ENCODE results near the gene ZNF486. TPM values are rescaled to one million over a fixed set of nuclear protein-coding genes. Genes with fewer than 3 reads are reported as not detected.
A peak's percentile ranks its signal among the peaks of the same experiment; 100 is the strongest.
"Not testable (repeated sequence)": the region's sequence is repeated elsewhere in the genome, so short reads cannot be mapped to it uniquely, and the experiment has no call there.

ZNF486 gene
- total RNA-seq, 2 donors from 2014 or later = 4.3 to 5.0 TPM

GRCh38 chr19:20197747-20198146 is 30.7 kb downstream of the ZNF486 start:
- Histone ChIP-seq H3K9ac (ENCODE audit: low read depth in 2 of 2, low read length in 2 of 2) (no peak overlapping the region), H3K4me1 (no peaks in the 10 kb centered on the region), H3K36me3 (peaks cover 5% of the 10 kb centered on the region), H3K4me3 (no peak overlapping the region), H3K27me3 (no peaks in the 10 kb centered on the region), H3K27ac (no peak overlapping the region), H3K9me3 (no peaks in the 10 kb centered on the region)
- DNase-seq = no peak
- TF ChIP-seq, protein P1, sequence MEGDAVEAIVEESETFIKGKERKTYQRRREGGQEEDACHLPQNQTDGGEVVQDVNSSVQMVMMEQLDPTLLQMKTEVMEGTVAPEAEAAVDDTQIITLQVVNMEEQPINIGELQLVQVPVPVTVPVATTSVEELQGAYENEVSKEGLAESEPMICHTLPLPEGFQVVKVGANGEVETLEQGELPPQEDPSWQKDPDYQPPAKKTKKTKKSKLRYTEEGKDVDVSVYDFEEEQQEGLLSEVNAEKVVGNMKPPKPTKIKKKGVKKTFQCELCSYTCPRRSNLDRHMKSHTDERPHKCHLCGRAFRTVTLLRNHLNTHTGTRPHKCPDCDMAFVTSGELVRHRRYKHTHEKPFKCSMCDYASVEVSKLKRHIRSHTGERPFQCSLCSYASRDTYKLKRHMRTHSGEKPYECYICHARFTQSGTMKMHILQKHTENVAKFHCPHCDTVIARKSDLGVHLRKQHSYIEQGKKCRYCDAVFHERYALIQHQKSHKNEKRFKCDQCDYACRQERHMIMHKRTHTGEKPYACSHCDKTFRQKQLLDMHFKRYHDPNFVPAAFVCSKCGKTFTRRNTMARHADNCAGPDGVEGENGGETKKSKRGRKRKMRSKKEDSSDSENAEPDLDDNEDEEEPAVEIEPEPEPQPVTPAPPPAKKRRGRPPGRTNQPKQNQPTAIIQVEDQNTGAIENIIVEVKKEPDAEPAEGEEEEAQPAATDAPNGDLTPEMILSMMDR (IDR thresholded peaks at IDR 0.05) = no peak
- intact Hi-C loops (cut with DNase I) = no loop called here

- intact Hi-C loops (cut with DNase I) = no loop called here
- H3K9me3 ChIP-seq = no peaks in the 10 kb centered on the region
- no peaks in the 10 kb centered on the region for H3K4me1 ChIP-seq
- TF ChIP-seq, protein P1 (IDR thresholded peaks at IDR 0.05) = no peak
- no peak overlapping the region for H3K9ac ChIP-seq (ENCODE audit: low read depth in 2 of 2, low read length in 2 of 2)
- no peaks in the 10 kb centered on the region for H3K27me3 ChIP-seq
- no peak overlapping the region for H3K4me3 ChIP-seq
- no peaks in the 10 kb centered on the region for H3K36me3 ChIP-seq
- H3K27ac ChIP-seq = no peak overlapping the region
- no peak for DNase-seq
Measured at GRCh38 chr19:20209051-20209450, 42.0 kb downstream of the ZNF486 start.

GRCh38 chr19:20214366-20214765 is 47.4 kb downstream of the ZNF486 start:
- H3K27me3 ChIP-seq = not testable (repeated sequence)

GRCh38 chr19:20221605-20222004 is 54.6 kb downstream of the ZNF486 start:
- H3K36me3 ChIP-seq; DNase-seq; intact Hi-C loops (cut with DNase I); H3K4me3 ChIP-seq; H3K27me3 ChIP-seq; H3K9ac ChIP-seq (ENCODE audit: low read depth in 2 of 2, low read length in 2 of 2); H3K9me3 ChIP-seq; H3K27ac ChIP-seq; H3K4me1 ChIP-seq: not testable (repeated sequence)

More at GRCh38 chr19:20214366-20214765, 47.4 kb downstream of the ZNF486 start:
- intact Hi-C loops (cut with DNase I); H3K9ac ChIP-seq (ENCODE audit: low read depth in 2 of 2, low read length in 2 of 2); H3K27ac ChIP-seq; DNase-seq; H3K4me1 ChIP-seq; H3K4me3 ChIP-seq; H3K36me3 ChIP-seq; H3K9me3 ChIP-seq: not testable (repeated sequence)

DNA sequence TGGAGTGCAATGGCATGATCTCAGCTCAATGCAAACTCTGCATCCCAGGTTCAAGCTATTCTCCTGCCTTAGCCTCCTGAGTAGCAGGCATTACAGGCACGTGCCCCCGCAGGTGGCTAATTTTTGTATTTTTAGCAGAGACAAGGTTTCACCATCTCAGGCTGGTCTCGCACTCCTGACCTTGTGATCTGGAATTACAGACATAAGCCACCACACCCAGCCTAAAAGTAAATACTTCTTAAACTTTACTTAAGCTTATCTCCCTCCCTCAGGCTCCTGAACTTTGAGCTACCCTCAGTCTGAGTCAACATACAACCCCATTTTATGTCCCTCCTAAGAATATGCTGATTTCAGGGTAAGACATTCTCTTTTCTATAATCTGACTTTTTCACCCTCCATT is 66.1 kb downstream of the ZNF486 start:
- Histone ChIP-seq H3K36me3 (no peaks in the 10 kb centered on the region), H3K27ac (peak overlapping the region; percentile 57), H3K27me3 (no peaks in the 10 kb centered on the region), H3K4me3 (no peak overlapping the region), H3K4me1 (no peaks in the 10 kb centered on the region), H3K9me3 (no peaks in the 10 kb centered on the region), H3K9ac (ENCODE audit: low read depth in 2 of 2, low read length in 2 of 2) (no peak overlapping the region)
- TF ChIP-seq, protein P1 (IDR thresholded peaks at IDR 0.05) = no peak
- DNase-seq = peak; percentile 55
- intact Hi-C loops (cut with DNase I) = no loop called here

DNA sequence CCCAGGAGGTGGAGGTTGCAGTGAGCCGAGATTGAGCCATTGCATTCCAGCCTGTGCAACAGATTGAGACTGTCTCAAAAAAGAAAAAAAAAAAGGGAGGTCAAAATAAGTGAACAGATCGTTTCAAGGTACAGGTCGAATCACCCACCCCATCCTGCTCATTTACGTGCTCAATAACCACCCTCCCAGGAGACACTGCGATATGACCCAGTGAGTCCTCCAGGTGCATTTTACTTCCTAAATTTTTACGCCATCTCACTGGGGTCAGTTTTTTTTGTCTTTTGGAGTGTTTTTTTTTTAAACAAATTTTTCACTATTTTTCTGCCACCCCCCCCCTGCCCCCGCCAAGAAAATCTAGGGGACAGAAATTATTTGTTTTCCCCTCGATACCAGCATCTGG is 68.1 kb downstream of the ZNF486 start:
- H3K27ac ChIP-seq = no peak overlapping the region
- no peak overlapping the region for H3K4me3 ChIP-seq
- no peak overlapping the region for H3K9ac ChIP-seq (ENCODE audit: low read depth in 2 of 2, low read length in 2 of 2)
- no peaks in the 10 kb centered on the region for H3K9me3 ChIP-seq
- TF ChIP-seq, protein P1 (IDR thresholded peaks at IDR 0.05) = no peak
- no peak for DNase-seq
- H3K27me3 ChIP-seq = no peaks in the 10 kb centered on the region
- no peaks in the 10 kb centered on the region for H3K4me1 ChIP-seq
- no peaks in the 10 kb centered on the region for H3K36me3 ChIP-seq
- intact Hi-C loops (cut with DNase I) = no loop called here
